ENCODE data around the gene DIRAS3.

The DIRAS3 gene, protein sequence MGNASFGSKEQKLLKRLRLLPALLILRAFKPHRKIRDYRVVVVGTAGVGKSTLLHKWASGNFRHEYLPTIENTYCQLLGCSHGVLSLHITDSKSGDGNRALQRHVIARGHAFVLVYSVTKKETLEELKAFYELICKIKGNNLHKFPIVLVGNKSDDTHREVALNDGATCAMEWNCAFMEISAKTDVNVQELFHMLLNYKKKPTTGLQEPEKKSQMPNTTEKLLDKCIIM

DNA sequence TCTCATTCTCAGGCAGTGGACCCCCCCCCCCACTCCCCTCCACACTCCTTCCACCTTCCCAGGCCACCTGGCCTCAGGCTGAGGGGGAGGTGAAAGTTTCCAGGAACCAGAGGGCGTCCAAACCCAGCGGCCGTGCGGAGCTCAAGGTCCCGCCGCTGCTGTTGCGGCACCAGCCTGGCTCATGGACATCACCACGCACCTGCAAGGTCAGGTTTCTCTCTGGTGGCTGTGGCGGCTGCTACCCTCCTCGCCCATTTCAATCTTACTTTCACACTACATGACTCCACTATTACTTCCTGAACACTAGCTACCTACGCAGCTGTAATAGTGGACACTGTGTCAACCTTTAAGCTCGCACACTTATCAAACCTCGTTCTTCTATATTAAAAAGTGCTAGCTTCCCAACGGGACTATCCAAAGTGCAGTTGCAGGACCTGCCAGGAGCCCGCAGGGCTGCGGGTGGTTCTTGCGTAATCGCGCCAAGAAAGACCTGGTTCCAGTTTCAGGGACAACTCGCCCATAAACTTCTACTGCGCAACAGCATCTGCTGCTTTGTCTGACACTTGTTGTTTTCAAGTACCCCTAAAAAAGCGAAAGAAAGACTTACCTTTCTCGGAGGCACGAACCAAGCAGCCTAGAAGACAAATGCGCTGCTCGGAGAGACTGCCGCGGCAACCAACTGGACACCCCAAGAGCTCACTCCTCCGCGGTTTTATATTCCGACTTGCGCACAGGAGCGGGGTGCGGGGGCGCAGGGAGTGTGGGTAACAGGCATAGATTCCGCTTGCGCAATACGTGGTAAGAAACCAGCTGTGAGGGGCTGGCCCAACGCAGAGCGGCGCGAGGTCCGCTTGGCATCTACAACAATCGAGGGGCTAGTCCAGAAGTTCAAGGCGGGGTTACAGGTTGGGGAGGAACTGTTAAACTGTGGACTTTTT lies at the start of gene DIRAS3:
DIRAS3 (minus strand) TSS at position 687 of the 938 bp plus-strand sequence. CDS start 3,330 bp downstream, outside the sequence.
- no peak for DNase-seq (ENCODE audit: low spot score)
- H3K4me3 ChIP-seq = peak within 1 kb of the TSS; percentile 61
- TF ChIP-seq, protein P1, sequence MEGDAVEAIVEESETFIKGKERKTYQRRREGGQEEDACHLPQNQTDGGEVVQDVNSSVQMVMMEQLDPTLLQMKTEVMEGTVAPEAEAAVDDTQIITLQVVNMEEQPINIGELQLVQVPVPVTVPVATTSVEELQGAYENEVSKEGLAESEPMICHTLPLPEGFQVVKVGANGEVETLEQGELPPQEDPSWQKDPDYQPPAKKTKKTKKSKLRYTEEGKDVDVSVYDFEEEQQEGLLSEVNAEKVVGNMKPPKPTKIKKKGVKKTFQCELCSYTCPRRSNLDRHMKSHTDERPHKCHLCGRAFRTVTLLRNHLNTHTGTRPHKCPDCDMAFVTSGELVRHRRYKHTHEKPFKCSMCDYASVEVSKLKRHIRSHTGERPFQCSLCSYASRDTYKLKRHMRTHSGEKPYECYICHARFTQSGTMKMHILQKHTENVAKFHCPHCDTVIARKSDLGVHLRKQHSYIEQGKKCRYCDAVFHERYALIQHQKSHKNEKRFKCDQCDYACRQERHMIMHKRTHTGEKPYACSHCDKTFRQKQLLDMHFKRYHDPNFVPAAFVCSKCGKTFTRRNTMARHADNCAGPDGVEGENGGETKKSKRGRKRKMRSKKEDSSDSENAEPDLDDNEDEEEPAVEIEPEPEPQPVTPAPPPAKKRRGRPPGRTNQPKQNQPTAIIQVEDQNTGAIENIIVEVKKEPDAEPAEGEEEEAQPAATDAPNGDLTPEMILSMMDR (IDR thresholded peaks at IDR 0.05) = no peak
- H3K27ac ChIP-seq = peak within 1 kb of the TSS in 1 of 2 donors; percentile 42

DNA sequence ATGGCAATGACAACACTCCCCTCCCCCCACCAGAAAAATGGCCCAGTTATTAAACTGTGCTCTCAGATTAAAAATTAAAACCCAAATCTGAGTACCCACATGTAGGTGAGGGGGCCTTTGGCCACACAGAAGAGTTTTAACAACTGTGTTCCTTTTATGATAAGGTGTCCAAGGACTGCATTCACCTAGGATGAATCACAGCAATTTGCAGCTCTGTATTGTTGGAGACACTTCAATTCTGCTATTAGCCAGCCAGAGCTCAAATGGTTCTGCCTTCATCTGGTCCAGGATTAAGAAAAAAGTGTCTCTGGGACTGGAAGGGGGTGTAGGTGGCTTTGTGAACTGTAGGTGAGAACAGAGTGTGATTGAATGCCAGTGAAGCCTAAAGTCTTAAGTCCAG lies 43.3 kb upstream of the DIRAS3 start:
- H3K4me3 ChIP-seq = no peak overlapping the region
- no peak for DNase-seq (ENCODE audit: low spot score)
- TF ChIP-seq, protein P1 (IDR thresholded peaks at IDR 0.05) = no peak
- H3K27ac ChIP-seq = no peak overlapping the region

DNA sequence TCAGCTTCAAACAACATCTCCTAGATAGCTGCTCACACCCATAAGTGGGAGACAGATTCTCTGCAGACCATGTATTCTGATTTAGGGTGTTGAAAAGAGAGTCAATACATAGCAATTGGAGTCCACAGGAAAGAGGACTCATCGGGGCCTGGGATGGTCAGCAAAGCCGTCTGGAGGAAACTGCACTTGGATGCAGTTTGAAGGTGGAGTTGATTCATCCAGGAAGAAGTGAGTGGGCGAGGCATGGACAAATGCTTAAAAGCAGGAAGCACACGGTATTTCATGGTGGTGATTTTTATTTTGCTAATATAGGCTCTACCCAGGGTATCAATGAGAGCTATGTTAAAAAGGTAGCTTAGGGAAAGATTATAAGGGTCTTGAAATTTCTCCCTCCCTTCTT lies 36.8 kb upstream of the DIRAS3 start:
- no peak overlapping the region for H3K4me3 ChIP-seq
- H3K27ac ChIP-seq = no peak overlapping the region
- DNase-seq (ENCODE audit: low spot score) = no peak

DNA sequence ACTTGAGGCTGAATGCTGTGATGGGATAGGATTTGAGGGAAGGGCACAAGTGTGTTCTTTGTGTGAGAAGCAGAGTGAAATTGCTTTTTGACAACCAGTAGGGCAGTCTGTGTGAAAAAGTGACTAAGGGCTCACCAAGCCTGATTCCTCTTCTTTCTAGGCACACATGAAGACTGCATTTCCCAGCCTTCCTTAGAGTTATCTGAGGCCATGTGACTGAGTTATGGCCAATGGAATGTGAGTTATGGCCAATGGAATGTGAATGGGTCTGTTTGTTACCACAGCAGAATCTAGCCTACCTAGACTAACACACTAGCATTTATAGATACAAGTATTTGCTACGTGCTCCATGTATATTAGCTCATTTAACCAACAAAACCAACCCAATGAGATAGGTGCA lies 35.3 kb upstream of the DIRAS3 start:
- H3K4me3 ChIP-seq = no peak overlapping the region
- TF ChIP-seq, protein P1 (IDR thresholded peaks at IDR 0.05) = no peak
- H3K27ac ChIP-seq = no peak overlapping the region
- DNase-seq (ENCODE audit: low spot score) = no peak

More for the DNA sequence above, 36.8 kb upstream of the DIRAS3 start:
- TF ChIP-seq, protein P1 (IDR thresholded peaks at IDR 0.05) = no peak

DNA sequence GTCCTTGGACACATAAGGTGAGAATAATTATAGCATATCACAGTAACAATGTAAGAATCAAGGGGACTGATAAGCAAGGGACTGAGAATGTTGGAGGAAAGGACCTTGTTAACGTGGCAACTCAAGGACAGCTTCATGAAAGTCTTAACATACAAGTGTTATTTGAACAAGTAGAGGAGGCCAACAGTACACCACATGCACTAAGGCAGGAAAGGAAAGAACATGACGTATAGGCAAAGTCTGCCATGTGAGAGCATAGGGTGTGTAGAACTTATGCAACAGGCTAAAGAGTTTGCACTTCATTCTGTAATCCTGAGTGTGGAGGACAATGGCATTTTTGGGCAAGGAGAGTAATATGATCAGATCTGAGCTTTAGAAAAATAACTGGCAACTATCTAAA lies 33.3 kb upstream of the DIRAS3 start:
- no peak overlapping the region for H3K4me3 ChIP-seq
- TF ChIP-seq, protein P1 (IDR thresholded peaks at IDR 0.05) = no peak
- DNase-seq (ENCODE audit: low spot score) = no peak
- no peak overlapping the region for H3K27ac ChIP-seq

DNA sequence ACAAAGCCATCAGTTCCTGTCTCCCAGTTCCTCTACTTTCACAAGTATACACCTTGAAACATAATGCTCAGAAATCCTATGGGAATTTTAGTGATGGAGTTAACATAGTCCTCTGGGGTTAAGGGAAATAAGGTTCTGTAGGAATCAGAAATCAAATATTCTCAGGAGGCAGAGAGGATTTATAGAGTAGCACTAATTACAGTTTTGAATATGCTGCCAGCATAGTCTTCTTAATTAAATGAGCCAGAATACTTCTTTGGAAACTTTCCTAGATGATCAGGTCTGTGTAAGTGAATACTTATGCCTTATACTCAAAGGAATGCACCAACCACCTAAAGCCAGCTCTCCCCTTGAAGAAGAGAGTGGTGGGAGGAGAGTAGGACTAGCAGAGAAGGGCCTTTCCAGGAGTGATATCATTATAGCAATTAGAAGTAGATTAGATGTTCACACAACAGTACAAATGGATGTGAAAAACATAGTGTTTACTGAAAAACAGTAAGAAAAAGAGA lies 31.4 kb upstream of the DIRAS3 start:
- H3K4me3 ChIP-seq = no peak overlapping the region
- no peak overlapping the region for H3K27ac ChIP-seq
- no peak for DNase-seq (ENCODE audit: low spot score)
- TF ChIP-seq, protein P1 (IDR thresholded peaks at IDR 0.05) = no peak
